Activated naive CD4-positive, alpha-beta T cell treated with anti-CD3 and anti-CD28 coated beads, Interleukin-2, amount 10 ng/mL, durations not matched to agents 7 days and 5 days (primary cell): Measurements from ENCODE around the gene NDUFS8.

Experiments
- CTCF ChIA-PET: fragments of 350-600 bp; sonication (Branson Sonifier 250); formaldehyde crosslinking; loops from one replicate; lab custom pipeline; 2021; ENCODE audit warnings: antibody characterized with exemption; lab: Charles Lee
- DNase-seq: peaks from one replicate; pipeline ENCODE4 v3.0.0-alpha.2; 2020
- H3K27ac Mint-ChIP-seq: one replicate; pipeline ENCODE4 v1.8.0; 2021; ENCODE audit warnings: mild to moderate bottlenecking, moderate library complexity, mixed read lengths
- H3K27me3 Mint-ChIP-seq: one replicate; pipeline ENCODE4 v1.8.0; 2021; ENCODE audit warnings: mild to moderate bottlenecking, mixed read lengths
- H3K36me3 Mint-ChIP-seq: one replicate; pipeline ENCODE4 v1.8.0; 2021; ENCODE audit warnings: mixed read lengths
- H3K4me1 Mint-ChIP-seq: one replicate; pipeline ENCODE4 v1.8.0; 2021; ENCODE audit warnings: mixed read lengths
- H3K4me3 Mint-ChIP-seq: one replicate; pipeline ENCODE4 v1.8.0; 2021; ENCODE audit warnings: mild to moderate bottlenecking, moderate library complexity, mixed read lengths
- H3K9me3 Mint-ChIP-seq: one replicate; pipeline ENCODE4 v1.8.0; 2021; ENCODE audit warnings: mixed read lengths

NDUFS8 gene

GRCh38 chr11:68016904-68017817 lies 13.3 kb upstream of the NDUFS8 start:
- CTCF ChIA-PET: no interaction called here
- no peaks in the 10 kb centered on the region for H3K4me1 Mint-ChIP-seq
- H3K27ac Mint-ChIP-seq: no peak overlapping the region

DNA sequence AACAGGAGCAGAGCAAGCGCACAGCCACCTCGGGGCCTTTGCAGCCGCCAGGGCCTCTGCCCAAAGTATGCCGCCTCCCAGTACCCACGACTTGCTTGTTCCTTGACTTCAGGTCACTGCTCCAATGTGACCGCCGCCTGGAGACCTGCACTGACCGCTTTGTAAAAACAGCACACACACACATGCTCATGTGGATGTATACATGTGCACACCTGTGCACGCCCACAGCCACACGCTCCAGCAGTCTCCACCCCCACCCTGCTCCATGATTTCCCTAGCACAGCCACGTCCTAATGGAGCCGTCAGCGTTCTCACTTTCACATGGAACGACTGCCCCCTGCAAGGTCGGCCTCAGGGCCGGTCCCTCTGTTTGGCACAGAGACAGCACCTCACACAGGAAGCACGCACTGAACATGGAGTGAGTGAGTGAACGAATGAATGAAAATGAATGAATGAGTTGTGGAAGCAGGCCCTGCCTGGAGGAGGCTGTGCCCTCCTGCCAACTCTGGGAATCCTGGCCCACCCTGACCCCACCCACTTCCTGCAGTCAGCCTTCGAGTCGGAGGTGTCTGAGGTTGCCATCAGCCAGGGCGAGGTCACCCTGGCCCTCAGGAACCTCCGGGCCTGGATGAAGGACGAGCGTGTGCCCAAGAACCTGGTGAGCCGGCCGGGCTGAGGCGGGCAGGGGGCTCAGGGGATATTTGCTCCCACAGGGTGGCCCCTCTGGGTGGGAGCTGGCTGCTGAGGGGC lies 12.3 kb upstream of the NDUFS8 start:
- H3K27me3 Mint-ChIP-seq: peaks cover 4% of the 10 kb centered on the region
- no peaks in the 10 kb centered on the region for H3K9me3 Mint-ChIP-seq
- no peak for DNase-seq
- H3K27ac Mint-ChIP-seq: no peak overlapping the region
- no peak overlapping the region for H3K4me3 Mint-ChIP-seq
- H3K36me3 Mint-ChIP-seq: no peaks in the 10 kb centered on the region
- CTCF ChIA-PET: no interaction called here
- H3K4me1 Mint-ChIP-seq: no peaks in the 10 kb centered on the region

More at GRCh38 chr11:68016904-68017817, 13.3 kb upstream of the NDUFS8 start:
- H3K27me3 Mint-ChIP-seq: peaks cover 4% of the 10 kb centered on the region
- H3K36me3 Mint-ChIP-seq: no peaks in the 10 kb centered on the region
- no peak overlapping the region for H3K4me3 Mint-ChIP-seq
- DNase-seq: no peak
- no peaks in the 10 kb centered on the region for H3K9me3 Mint-ChIP-seq

DNA sequence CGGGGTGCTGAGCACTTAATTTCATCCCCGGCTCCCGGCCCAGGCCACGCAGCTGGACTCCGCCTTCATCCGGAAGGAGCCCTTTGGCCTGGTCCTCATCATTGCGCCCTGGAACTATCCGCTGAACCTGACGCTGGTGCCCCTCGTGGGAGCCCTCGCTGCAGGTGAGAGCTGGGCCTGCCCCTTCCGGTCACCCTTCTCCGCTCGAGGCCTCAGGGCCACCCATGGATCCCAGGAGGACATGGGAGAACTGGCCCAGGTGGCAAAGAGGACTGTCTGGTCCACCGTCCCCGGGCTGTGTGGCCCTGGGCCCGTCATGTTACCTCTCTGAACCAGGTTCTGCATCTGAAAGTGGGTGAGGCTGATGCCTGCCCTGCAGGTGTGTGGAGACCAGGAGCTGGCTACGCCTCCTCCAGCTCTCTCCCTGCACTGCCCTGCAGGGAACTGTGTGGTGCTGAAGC lies 11.7 kb upstream of the NDUFS8 start:
- no peak overlapping the region for H3K4me3 Mint-ChIP-seq
- H3K36me3 Mint-ChIP-seq: no peaks in the 10 kb centered on the region
- CTCF ChIA-PET: no interaction called here
- H3K27ac Mint-ChIP-seq: no peak overlapping the region
- DNase-seq: no peak
- no peaks in the 10 kb centered on the region for H3K4me1 Mint-ChIP-seq
- H3K27me3 Mint-ChIP-seq: peaks cover 4% of the 10 kb centered on the region
- H3K9me3 Mint-ChIP-seq: no peaks in the 10 kb centered on the region

GRCh38 chr11:68019486-68019885 lies 11.0 kb upstream of the NDUFS8 start:
- no peak for DNase-seq
- Mint-ChIP-seq H3K4me1 (no peaks in the 10 kb centered on the region), H3K27ac (no peak overlapping the region), H3K4me3 (no peak overlapping the region), H3K27me3 (peaks cover 4% of the 10 kb centered on the region), H3K36me3 (no peaks in the 10 kb centered on the region), H3K9me3 (no peaks in the 10 kb centered on the region)
- CTCF ChIA-PET: no interaction called here

DNA sequence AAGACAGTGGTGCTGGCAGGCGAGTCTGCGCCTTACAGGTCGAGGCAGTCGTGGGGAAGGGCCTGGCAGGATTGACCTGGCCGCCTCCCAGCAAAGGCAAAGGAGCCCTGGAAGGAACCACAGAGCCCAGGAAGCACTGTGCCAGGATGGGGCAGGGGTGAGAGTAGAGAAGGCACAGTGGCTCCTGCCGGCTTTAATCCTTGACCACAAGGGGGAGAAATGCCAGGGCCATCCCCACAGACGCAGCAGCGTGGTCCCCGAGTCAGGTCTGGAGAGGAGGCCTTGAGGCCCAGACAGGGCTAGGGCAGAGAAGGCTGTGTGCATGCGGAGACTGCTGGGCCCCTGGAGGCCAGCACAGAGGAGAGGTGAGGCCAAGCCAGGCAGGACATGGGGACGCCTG lies 9.9 kb upstream of the NDUFS8 start:
- no peaks in the 10 kb centered on the region for H3K9me3 Mint-ChIP-seq

GRCh38 chr11:68021167-68021787 lies 9.2 kb upstream of the NDUFS8 start:
- H3K4me3 Mint-ChIP-seq: no peak overlapping the region
- H3K36me3 Mint-ChIP-seq: no peaks in the 10 kb centered on the region
- CTCF ChIA-PET: no interaction called here
- H3K27me3 Mint-ChIP-seq: peaks cover 4% of the 10 kb centered on the region
- no peaks in the 10 kb centered on the region for H3K9me3 Mint-ChIP-seq
- no peaks in the 10 kb centered on the region for H3K4me1 Mint-ChIP-seq
- H3K27ac Mint-ChIP-seq: no peak overlapping the region
- DNase-seq: no peak

More for the DNA sequence above, 9.9 kb upstream of the NDUFS8 start:
- no peak overlapping the region for H3K4me3 Mint-ChIP-seq
- peaks cover 4% of the 10 kb centered on the region for H3K27me3 Mint-ChIP-seq
- H3K27ac Mint-ChIP-seq: no peak overlapping the region
- H3K4me1 Mint-ChIP-seq: no peaks in the 10 kb centered on the region
- CTCF ChIA-PET: no interaction called here
- H3K36me3 Mint-ChIP-seq: no peaks in the 10 kb centered on the region
- DNase-seq: no peak

- DNase-seq: no peak
- Mint-ChIP-seq H3K4me1 (no peaks in the 10 kb centered on the region), H3K27ac (no peak overlapping the region), H3K27me3 (peaks cover 4% of the 10 kb centered on the region), H3K4me3 (no peak overlapping the region), H3K9me3 (no peaks in the 10 kb centered on the region), H3K36me3 (no peaks in the 10 kb centered on the region)
- CTCF ChIA-PET: no interaction called here
These were observed 8.0 kb upstream of the NDUFS8 start for GRCh38 chr11:68022531-68022930.

DNA sequence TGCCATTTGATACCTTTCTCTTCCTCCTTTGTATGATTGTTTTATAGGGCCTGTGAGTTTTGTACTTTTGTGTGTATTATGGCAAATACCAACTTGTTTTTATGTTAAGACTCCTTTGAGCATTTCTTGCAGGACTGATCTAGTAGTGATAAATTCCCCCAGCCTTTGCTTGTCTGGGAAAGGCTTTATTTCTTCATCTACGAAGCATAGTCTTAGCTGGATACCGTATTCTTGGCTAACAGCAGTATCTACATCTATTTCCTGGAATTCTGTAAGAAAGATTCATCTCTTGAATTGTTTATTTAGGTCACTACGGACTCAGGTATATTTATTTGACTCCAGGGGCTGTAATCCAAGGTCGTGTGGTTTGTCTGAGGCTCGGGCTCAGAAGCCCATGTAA lies 6.0 kb upstream of the NDUFS8 start:
- no peak for DNase-seq
- H3K36me3 Mint-ChIP-seq: no peaks in the 10 kb centered on the region
- H3K9me3 Mint-ChIP-seq: no peaks in the 10 kb centered on the region
- peaks cover 7% of the 10 kb centered on the region for H3K4me1 Mint-ChIP-seq
- H3K4me3 Mint-ChIP-seq: no peak overlapping the region
- peaks cover 4% of the 10 kb centered on the region for H3K27me3 Mint-ChIP-seq
- no peak overlapping the region for H3K27ac Mint-ChIP-seq
- CTCF ChIA-PET: no interaction called here

- CTCF ChIA-PET: interaction anchor here (1.0 kb wide), 1 partner anchor 31 kb away, joined by 3 read pairs; no protein-coding TSS in a partner anchor
- Mint-ChIP-seq H3K4me3 (no peak overlapping the region), H3K27ac (no peak overlapping the region), H3K27me3 (no peaks in the 10 kb centered on the region), H3K36me3 (no peaks in the 10 kb centered on the region), H3K9me3 (no peaks in the 10 kb centered on the region), H3K4me1 (peaks cover 10% of the 10 kb centered on the region)
- no peak for DNase-seq
These were observed 5.4 kb upstream of the NDUFS8 start for GRCh38 chr11:68025047-68025446.

DNA sequence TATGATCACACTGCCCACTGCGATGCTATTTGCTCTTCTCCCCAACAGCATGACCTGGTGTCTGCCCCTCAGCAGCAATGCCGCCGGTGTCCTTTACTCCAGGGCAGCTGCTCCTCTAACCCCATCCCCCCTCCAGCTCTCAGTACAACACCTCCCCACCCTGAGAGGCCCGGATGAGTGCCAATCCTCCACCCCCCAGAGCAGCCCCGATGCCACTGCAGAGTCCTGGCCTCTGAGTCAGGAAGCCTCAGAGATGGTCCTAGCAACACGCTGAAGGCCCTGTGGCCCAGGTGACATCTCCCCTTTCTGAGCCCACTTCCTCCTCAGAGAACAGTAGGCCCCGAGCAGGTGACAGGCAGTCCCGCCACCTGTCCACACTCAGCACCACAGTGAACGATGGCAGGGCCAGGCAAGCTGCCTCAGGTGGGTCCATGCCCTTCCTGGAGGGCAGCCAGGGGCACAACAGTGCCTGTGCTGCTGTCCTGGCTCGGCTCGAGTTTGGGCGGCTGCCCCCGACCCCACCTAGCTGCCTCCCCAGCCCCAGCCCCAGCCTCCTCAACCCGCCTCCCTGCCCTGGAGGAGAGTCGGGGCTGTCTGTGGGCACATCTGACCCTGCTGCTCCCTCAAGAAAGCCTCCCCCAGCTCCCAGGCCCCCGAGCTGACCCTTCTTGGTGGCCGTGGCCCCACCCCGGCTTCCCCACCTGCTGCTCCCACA lies 3.9 kb upstream of the NDUFS8 start:
- Mint-ChIP-seq H3K36me3 (peaks cover under 1% of the 10 kb centered on the region), H3K27me3 (no peaks in the 10 kb centered on the region), H3K9me3 (no peaks in the 10 kb centered on the region), H3K27ac (no peak overlapping the region), H3K4me3 (no peak overlapping the region), H3K4me1 (peaks cover 19% of the 10 kb centered on the region)
- CTCF ChIA-PET: no interaction called here
- no peak for DNase-seq

GRCh38 chr11:68027667-68028066 lies 2.8 kb upstream of the NDUFS8 start:
- Mint-ChIP-seq H3K4me1 (peaks cover 23% of the 10 kb centered on the region), H3K27me3 (no peaks in the 10 kb centered on the region), H3K36me3 (peaks cover 3% of the 10 kb centered on the region), H3K4me3 (no peak overlapping the region), H3K27ac (no peak overlapping the region), H3K9me3 (no peaks in the 10 kb centered on the region)
- DNase-seq: no peak
- CTCF ChIA-PET: no interaction called here

DNA sequence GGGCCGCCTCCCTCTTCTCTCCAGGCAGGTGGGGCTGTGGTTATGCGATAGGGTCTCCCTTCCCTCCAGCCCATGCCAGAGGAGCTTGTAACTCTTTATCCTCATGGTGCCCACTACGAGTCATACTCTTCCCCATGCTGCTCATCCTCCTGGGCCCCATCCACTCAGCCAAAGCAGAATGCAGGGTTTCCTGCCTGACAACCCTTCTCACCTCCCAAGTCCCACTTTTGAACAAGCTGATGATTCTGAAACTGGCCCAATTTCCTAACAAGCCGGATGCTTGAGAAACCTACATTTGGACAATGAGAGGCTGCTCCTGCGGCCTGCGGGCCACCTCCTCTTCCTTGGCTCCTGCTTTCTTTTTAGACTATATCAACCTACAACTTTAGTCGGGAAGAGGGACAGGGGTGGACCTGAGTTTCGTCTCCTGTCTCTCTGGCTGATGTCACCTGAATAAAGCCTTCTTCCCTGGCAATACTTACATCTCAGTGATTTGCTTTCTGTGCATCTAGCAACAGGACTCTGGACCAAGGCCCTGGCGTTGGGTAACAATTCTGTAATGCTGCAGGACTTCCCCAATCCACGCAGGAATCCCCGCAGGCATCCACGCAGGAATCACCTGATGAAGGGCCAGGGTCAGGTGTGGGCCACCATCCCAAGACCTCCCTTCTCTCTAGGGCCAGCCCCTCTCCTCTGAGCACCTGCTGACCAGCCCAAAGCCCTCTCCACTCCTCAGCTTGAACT lies 1.5 kb upstream of the NDUFS8 start:
- Mint-ChIP-seq H3K9me3 (no peaks in the 10 kb centered on the region), H3K27me3 (no peaks in the 10 kb centered on the region), H3K4me1 (peaks cover 23% of the 10 kb centered on the region), H3K4me3 (peak overlapping the region; percentile 50), H3K27ac (no peak overlapping the region), H3K36me3 (peaks cover 6% of the 10 kb centered on the region)
- no peak for DNase-seq
- CTCF ChIA-PET: no interaction called here

- H3K27ac Mint-ChIP-seq: peak overlapping the region; percentile 88
- H3K36me3 Mint-ChIP-seq: peaks cover 9% of the 10 kb centered on the region
- no peaks in the 10 kb centered on the region for H3K9me3 Mint-ChIP-seq
- no peaks in the 10 kb centered on the region for H3K27me3 Mint-ChIP-seq
- CTCF ChIA-PET: interaction anchor here (1.8 kb wide), 1 partner anchor 22 kb away, joined by 4 read pairs; no protein-coding TSS in a partner anchor
- DNase-seq: no peak
- H3K4me3 Mint-ChIP-seq: peak overlapping the region; percentile 82
- peaks cover 32% of the 10 kb centered on the region for H3K4me1 Mint-ChIP-seq
These were observed 623 bp downstream of the NDUFS8 start for GRCh38 chr11:68031144-68031464.
